CD4-positive, alpha-beta T cell (primary cell): ENCODE measurements around the gene XKR7. TPM values are rescaled to one million over a fixed set of nuclear protein-coding genes. Genes with fewer than 3 reads are reported as not detected.

Source experiments
- ATAC-seq: fragments of 200-7000 bp; cut with Tn5 transposase; one replicate; pipeline ENCODE4 v1.10.0; 2022; ENCODE audit warnings: mild to moderate bottlenecking; ENCODE audit not compliant: poor library complexity
- CTCF ChIA-PET: fragments of 350-600 bp; sonication (Branson Sonifier 250); formaldehyde crosslinking; loops from one replicate; lab custom pipeline; 2021; ENCODE audit warnings: antibody characterized with exemption, inconsistent platforms; lab: Charles Lee
- POLR2A ChIA-PET: fragments of 350-600 bp; sonication (Branson Sonifier 250); formaldehyde crosslinking; loops from one replicate; lab custom pipeline; 2021; ENCODE audit warnings: antibody characterized with exemption, inconsistent platforms; lab: Charles Lee
- DNase-seq, 14 experiments: peaks; one replicate each; pipeline ENCODE4 v3.0.0-alpha.2; 2013 to 2020; ENCODE audit warnings: mixed read lengths in 2 of 14
- H3K27ac ChIP-seq, 2 donors: one replicate each; pipeline versions ENCODE4 v1.5.1 to v1.7.0; 2013; ENCODE audit warnings: low read length in 2 of 2, low read depth in 1 of 2, mild to moderate bottlenecking in 1 of 2
- H3K27me3 ChIP-seq, 2 experiments: 1 replicate in 1 of 2; 2 replicates in 1 of 2; pipeline versions ENCODE4 v1.6.1 to v1.7.0; 2013; ENCODE audit warnings: low read length in 2 of 2, control low read depth in 1 of 2, mild to moderate bottlenecking in 1 of 2, moderate library complexity in 1 of 2; ENCODE audit not compliant: insufficient read depth in 2 of 2, control insufficient read depth in 1 of 2
- H3K36me3 ChIP-seq: one replicate; pipeline ENCODE4 v1.6.1; 2013; ENCODE audit warnings: low read length, control low read depth; ENCODE audit not compliant: insufficient read depth
- H3K4me1 ChIP-seq: one replicate; pipeline ENCODE4 v1.6.1; 2013; ENCODE audit warnings: low read length, control low read depth; ENCODE audit not compliant: insufficient read depth
- H3K4me3 ChIP-seq: one replicate; pipeline ENCODE4 v1.5.1; 2013; ENCODE audit warnings: mild to moderate bottlenecking, low read length, moderate library complexity
- H3K9me3 ChIP-seq, 2 experiments: 1 replicate in 1 of 2; 2 replicates in 1 of 2; pipeline versions ENCODE4 v1.6.1 to v1.7.0; 2013; ENCODE audit warnings: low read length in 2 of 2, mild to moderate bottlenecking in 2 of 2, control low read depth in 1 of 2, moderate library complexity in 1 of 2; ENCODE audit not compliant: control insufficient read depth in 1 of 2, insufficient read depth in 1 of 2
- H3K27ac Mint-ChIP-seq: one replicate; pipeline ENCODE4 v1.8.0; 2020; ENCODE audit warnings: mixed read lengths
- H3K27me3 Mint-ChIP-seq: one replicate; pipeline ENCODE4 v1.8.0; 2021; ENCODE audit warnings: mixed read lengths
- H3K36me3 Mint-ChIP-seq: one replicate; pipeline ENCODE4 v1.8.0; 2021; ENCODE audit warnings: low read depth, mixed read lengths
- H3K4me1 Mint-ChIP-seq: one replicate; pipeline ENCODE4 v1.8.0; 2021; ENCODE audit warnings: low read depth, mixed read lengths
- H3K4me3 Mint-ChIP-seq: one replicate; pipeline ENCODE4 v1.8.0; 2020; ENCODE audit warnings: mild to moderate bottlenecking, mixed read lengths
- H3K9me3 Mint-ChIP-seq: one replicate; pipeline ENCODE4 v1.8.0; 2020; ENCODE audit warnings: mixed read lengths
- CTCF ChIP-seq: fragments of 200-600 bp; IDR thresholded peaks from one replicate; pipeline ENCODE4 v1.8.0; 2022; ENCODE audit warnings: antibody characterized with exemption, mild to moderate bottlenecking
- intact Hi-C, 2 experiments: fragments of 100-400 bp; cut with DNase I in 1 of 2; cut with micrococcal nuclease in 1 of 2; formaldehyde crosslinking; loops; one replicate each; pipeline versions ENCODE4 v1.15.1 to v1.9.0; 2023 to 2025; cut with DNase I, micrococcal nuclease
- polyA plus RNA-seq, 2 donors: library from polyadenylated mRNA; unstranded; fragments of 120-200 nt; gene quantifications; one replicate each; pipeline ENCODE4 v1.2.1, GENCODE V29; 2013
- total RNA-seq, 174 experiments: library from RNA in 2 of 174; stranded (reverse) in 2 of 174; gene quantifications; one replicate each; pipeline ENCODE4 v1.2.3 and lab custom pipeline; 2021 to 2026

XKR7 gene
- total RNA-seq, result not detected
- 0.03 TPM for polyA plus RNA-seq (2013, experiment 1 of 2)
- 0.03 TPM for polyA plus RNA-seq (2013, experiment 2 of 2)
- total RNA-seq (lab: John Stamatoyannopoulos, UW), result 0 to 0.51 (median 0) reads per million in 172 experiments

- intact Hi-C loops, result loop anchor here in 1 of 2 experiments (2.0 kb wide), 1 partner anchor 15 kb away; the partner anchor contains the start of gene PDRG1
Measured at GRCh38 chr20:31967830-31968249, at the start of gene XKR7. TSS of gene XKR7 (plus strand) at chr20:31968151. CDS start at chr20:31968176, 25 bp downstream.

GRCh38 chr20:31918466-31919105 is 49.4 kb upstream of the XKR7 start:
- CTCF ChIA-PET, result no interaction called here
- TF ChIP-seq CTCF, result no peak
- H3K4me3 Mint-ChIP-seq, result no peak overlapping the region
- H3K27me3 ChIP-seq, result no peaks in the 10 kb centered on the region
- no peaks in the 10 kb centered on the region for H3K4me1 Mint-ChIP-seq
- ATAC-seq, result no peak
- POLR2A ChIA-PET, result no interaction called here
- H3K4me1 ChIP-seq, result no peaks in the 10 kb centered on the region
- H3K36me3 Mint-ChIP-seq, result no peaks in the 10 kb centered on the region
- no peaks in the 10 kb centered on the region for H3K36me3 ChIP-seq
- no peak overlapping the region for H3K4me3 ChIP-seq
- H3K27ac Mint-ChIP-seq, result no peak overlapping the region
- H3K27ac ChIP-seq, result no peak overlapping the region
- peaks cover 26% of the 10 kb centered on the region for H3K27me3 Mint-ChIP-seq
- no peak for DNase-seq
- peaks cover 0 to 4% of the 10 kb centered on the region in 2 experiments for H3K9me3 ChIP-seq
- no peaks in the 10 kb centered on the region for H3K9me3 Mint-ChIP-seq
- intact Hi-C loops, result no loop called here

More at GRCh38 chr20:31967830-31968249, at the start of gene XKR7:
- no peak within 1 kb of the TSS for H3K27ac Mint-ChIP-seq
- H3K4me3 ChIP-seq, result peak within 1 kb of the TSS; percentile 20
- ATAC-seq, result no peak
- peaks cover 0 to 7% of the 10 kb centered on the region in 2 experiments for H3K9me3 ChIP-seq
- POLR2A ChIA-PET, result no interaction called here
- no peaks in the 10 kb centered on the region for H3K36me3 ChIP-seq
- H3K4me3 Mint-ChIP-seq, result peak within 1 kb of the TSS; percentile 84
- H3K9me3 Mint-ChIP-seq, result no peaks in the 10 kb centered on the region
- no peak for TF ChIP-seq CTCF
- peaks cover 84% of the 10 kb centered on the region for H3K27me3 Mint-ChIP-seq
- CTCF ChIA-PET, result interaction anchor here (1.2 kb wide), 2 partner anchors 16 to 17 kb away, joined by 4 read pairs; partner anchors contain the start of gene PDRG1
- H3K36me3 Mint-ChIP-seq, result no peaks in the 10 kb centered on the region
- H3K27me3 ChIP-seq, result peaks cover 30 to 55% of the 10 kb centered on the region in 2 experiments
- H3K27ac ChIP-seq, result no peak within 1 kb of the TSS
- peaks cover 10% of the 10 kb centered on the region for H3K4me1 Mint-ChIP-seq
- H3K4me1 ChIP-seq, result peaks cover 10% of the 10 kb centered on the region
- DNase-seq, result peak in 5 of 14 experiments; percentile 1 to 37 (median 10)

- H3K27me3 Mint-ChIP-seq, result peaks cover 35% of the 10 kb centered on the region
- CTCF ChIA-PET, result no interaction called here
- Histone ChIP-seq H3K9me3 (peaks cover 0 to 4% of the 10 kb centered on the region in 2 experiments), H3K4me1 (no peaks in the 10 kb centered on the region), H3K4me3 (no peak overlapping the region), H3K27ac (no peak overlapping the region), H3K36me3 (no peaks in the 10 kb centered on the region), H3K27me3 (peaks cover 0 to 2% of the 10 kb centered on the region in 2 experiments)
- no peaks in the 10 kb centered on the region for H3K9me3 Mint-ChIP-seq
- no peak overlapping the region for H3K4me3 Mint-ChIP-seq
- H3K36me3 Mint-ChIP-seq, result no peaks in the 10 kb centered on the region
- no peak for TF ChIP-seq CTCF
- ATAC-seq (no peak), DNase-seq (no peak)
- intact Hi-C loops, result no loop called here
- no peak overlapping the region for H3K27ac Mint-ChIP-seq
- H3K4me1 Mint-ChIP-seq, result no peaks in the 10 kb centered on the region
- POLR2A ChIA-PET, result no interaction called here
Measured at GRCh38 chr20:31919410-31920155, 48.4 kb upstream of the XKR7 start.
